Measurements from ENCODE around the gene IL17B.

IL17B gene

GRCh38 chr5:149409268-149409948, 30.3 kb upstream of the IL17B start:
- DNase-seq (ENCODE audit: insufficient read length, low spot score) (no peak), FAIRE-seq (no peak)
- TF ChIP-seq CTCF (IDR thresholded peaks at IDR 0.05; ENCODE audit: insufficient read depth, missing control alignments) = no peak

DNA sequence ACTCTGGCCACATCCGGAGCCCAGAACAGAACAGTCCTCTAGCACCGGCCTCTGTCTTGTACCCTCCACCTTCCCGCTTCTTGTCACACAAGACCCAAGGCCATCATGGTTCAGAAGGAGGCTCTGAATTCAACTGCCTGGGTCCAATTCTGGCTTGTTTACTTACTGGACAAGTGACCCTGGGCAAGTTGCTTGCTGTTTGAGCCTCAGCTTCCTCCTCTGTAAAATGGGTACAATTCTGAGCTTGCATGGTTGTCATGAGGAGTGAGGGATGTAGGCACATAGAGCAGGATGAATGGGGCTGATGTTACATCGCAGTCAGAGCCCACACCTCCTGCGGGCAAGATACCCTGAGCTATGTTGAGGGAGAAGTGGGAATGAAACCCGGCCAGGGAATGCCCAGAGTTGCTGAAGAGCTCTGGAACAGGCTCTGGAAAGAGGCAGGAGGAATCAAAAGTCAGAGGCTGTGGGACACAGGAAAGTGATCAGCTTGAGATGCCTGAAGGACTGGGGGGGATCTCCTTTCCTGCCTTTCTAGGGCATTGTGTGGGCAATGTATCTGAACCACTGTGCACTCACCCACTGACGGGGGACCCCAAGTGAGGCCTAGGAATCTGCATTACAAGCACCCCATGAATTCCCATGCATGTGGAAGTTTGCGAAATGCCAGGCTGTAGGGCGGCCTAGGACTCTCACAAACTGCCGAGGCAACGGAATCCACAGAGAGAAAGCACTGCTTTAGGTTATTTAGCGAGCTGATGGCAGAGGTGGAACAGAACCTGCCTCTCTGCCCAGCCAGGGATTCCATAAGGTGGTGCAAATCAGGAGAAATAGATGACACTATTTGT, 29.4 kb upstream of the IL17B start:
- FAIRE-seq (no peak), DNase-seq (ENCODE audit: insufficient read length, low spot score) (no peak)
- TF ChIP-seq CTCF (IDR thresholded peaks at IDR 0.05; ENCODE audit: insufficient read depth, missing control alignments) = no peak

GRCh38 chr5:149407323-149408251, 28.5 kb upstream of the IL17B start:
- no peak for DNase-seq (ENCODE audit: insufficient read length, low spot score)
- no peak for TF ChIP-seq CTCF (IDR thresholded peaks at IDR 0.05; ENCODE audit: insufficient read depth, missing control alignments)
- FAIRE-seq = no peak

DNA sequence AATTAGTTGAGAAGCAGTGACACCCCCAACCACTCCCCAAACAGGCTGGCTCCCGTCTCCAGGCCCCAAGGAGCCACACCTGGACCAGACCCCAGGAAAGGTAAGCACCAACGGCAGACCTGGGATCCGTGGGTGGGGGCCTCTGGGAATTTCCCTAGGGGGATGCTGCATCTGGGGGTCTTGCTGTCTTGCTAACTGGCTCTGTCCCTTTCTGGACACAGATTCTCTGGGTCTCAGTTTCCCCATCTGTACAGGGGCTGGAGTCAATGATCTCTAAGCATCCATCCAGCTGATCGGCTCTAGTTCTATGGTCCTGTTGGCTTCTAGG, 27.9 kb upstream of the IL17B start:
- no peak for FAIRE-seq
- DNase-seq (ENCODE audit: insufficient read length, low spot score) = no peak
- no peak for TF ChIP-seq CTCF (IDR thresholded peaks at IDR 0.05; ENCODE audit: insufficient read depth, missing control alignments)

GRCh38 chr5:149406203-149406978, 27.3 kb upstream of the IL17B start:
- no peak for FAIRE-seq
- no peak for TF ChIP-seq CTCF (IDR thresholded peaks at IDR 0.05; ENCODE audit: insufficient read depth, missing control alignments)
- no peak for DNase-seq (ENCODE audit: insufficient read length, low spot score)

DNA sequence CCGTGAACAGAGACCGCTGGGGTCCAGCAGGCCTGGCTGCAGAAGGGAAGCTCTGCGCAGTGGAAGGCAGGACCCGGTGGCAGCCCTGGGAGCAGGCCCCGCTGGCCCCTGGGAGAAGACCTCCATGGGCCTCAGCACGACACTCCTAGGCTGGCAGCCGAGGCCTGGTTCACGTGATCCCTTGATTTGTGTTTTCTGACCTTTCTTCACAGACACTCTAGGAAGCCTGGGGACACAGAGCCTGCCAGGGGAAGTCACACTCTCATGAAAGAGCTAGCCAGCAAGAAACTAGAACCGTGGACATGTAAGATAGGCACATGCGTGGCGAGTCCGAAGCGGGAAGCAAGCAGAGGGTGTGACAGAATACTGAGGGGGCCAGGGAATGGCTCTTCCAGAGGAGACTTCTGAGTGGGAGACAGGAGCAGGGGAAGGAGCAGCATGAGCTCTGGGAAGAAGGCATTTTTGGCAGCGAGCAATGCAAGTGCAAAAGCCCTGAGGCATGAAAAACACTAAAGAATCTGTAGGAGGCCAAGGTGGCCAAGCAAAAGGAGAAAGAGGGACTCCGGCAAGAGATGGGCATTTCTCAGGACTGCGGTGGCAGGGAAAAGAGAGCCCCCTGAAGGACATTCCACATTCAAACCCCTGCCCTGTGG, 26.6 kb upstream of the IL17B start:
- no peak for DNase-seq (ENCODE audit: insufficient read length, low spot score)
- FAIRE-seq = no peak
- no peak for TF ChIP-seq CTCF (IDR thresholded peaks at IDR 0.05; ENCODE audit: insufficient read depth, missing control alignments)

All from D721Med (cell line).